Endothelial cell of umbilical vein (primary cell): ENCODE results near the gene NALCN. TPM values are rescaled to one million over a fixed set of nuclear protein-coding genes. Genes with fewer than 3 reads are reported as not detected.
A peak's percentile ranks its signal among the peaks of the same experiment; 100 is the strongest.

Source experiments
- BruUV-seq: library from RNA; stranded (reverse); fragments of 400-500 nt; replicated peaks from 2 replicates; lab custom pipeline; 2021; lab: Mats Ljungman, UMichigan
- CTCF ChIA-PET: fragments of 300-600, 350-600 bp; sonication (Branson Sonifier 250); formaldehyde crosslinking; loops from one replicate; lab custom pipeline; 2021; ENCODE audit warnings: antibody characterized with exemption, inconsistent platforms; lab: Charles Lee
- POLR2A ChIA-PET: fragments of 300-600, 350-600 bp; sonication (Branson Sonifier 250); formaldehyde crosslinking; loops from one replicate; lab custom pipeline; 2021; ENCODE audit warnings: antibody characterized with exemption, inconsistent platforms; lab: Charles Lee
- DNase-seq: peaks from one replicate; pipeline ENCODE4 v3.0.0-alpha.2; 2011; ENCODE audit warnings: low read depth, low spot score
- FAIRE-seq: peaks from 2 replicates; lab custom pipeline; 2011; peaks lifted over from hg19 to GRCh38; lab: Jason Lieb, UNC
- H2AFZ ChIP-seq: 2 replicates; pipeline ENCODE4 v1.6.0; 2012; ENCODE audit warnings: low read depth, low read length, control low read depth, inconsistent platforms
- H3K27ac ChIP-seq: 2 replicates; pipeline ENCODE4 v1.5.1; 2011; ENCODE audit warnings: low read depth, mild to moderate bottlenecking, control low read depth, low read length, moderate library complexity; ENCODE audit not compliant: insufficient read depth
- H3K27me3 ChIP-seq, 2 experiments: 2 replicates each; pipeline versions ENCODE4 v1.6.0 to v1.6.1; 2011; ENCODE audit warnings: low read length in 2 of 2, mixed read lengths in 1 of 2; ENCODE audit not compliant: control insufficient read depth in 2 of 2, insufficient read depth in 2 of 2
- H3K36me3 ChIP-seq, 2 experiments: 2 replicates in 1 of 2; 3 replicates in 1 of 2; pipeline ENCODE4 v1.5.1; 2011; ENCODE audit warnings: low read length in 2 of 2, mild to moderate bottlenecking in 1 of 2, moderate library complexity in 1 of 2; ENCODE audit not compliant: control insufficient read depth in 2 of 2, insufficient read depth in 2 of 2; ENCODE audit errors: extremely low read depth in 1 of 2
- H3K4me1 ChIP-seq: 3 replicates; pipeline ENCODE4 v1.5.1; 2011; ENCODE audit warnings: mild to moderate bottlenecking, low read length; ENCODE audit not compliant: control insufficient read depth, insufficient read depth; ENCODE audit errors: extremely low read depth
- H3K4me2 ChIP-seq: 2 replicates; pipeline ENCODE4 v1.6.1; 2011; ENCODE audit warnings: low read length, control low read depth, mixed read lengths; ENCODE audit not compliant: insufficient read depth
- H3K4me3 ChIP-seq, 3 experiments: fragments of 200-600 bp in 1 of 3; sonication (generic), shearing (Covaris generic) in 1 of 3; replicated peaks in 1 of 3; 2 replicates each; pipeline ENCODE4 v1.5.1; 2011 to 2016; ENCODE audit warnings: control low read depth in 3 of 3, low read length in 3 of 3, mild to moderate bottlenecking in 2 of 3, inconsistent platforms in 1 of 3, low read depth in 1 of 3, moderate library complexity in 1 of 3; ENCODE audit not compliant: insufficient read depth in 1 of 3
- H3K79me2 ChIP-seq: 2 replicates; pipeline ENCODE4 v1.6.0; 2012; ENCODE audit warnings: low read length, inconsistent platforms; ENCODE audit not compliant: control insufficient read depth, insufficient read depth
- H3K9ac ChIP-seq: replicated peaks from 2 replicates; pipeline ENCODE3; 2011; ENCODE audit warnings: low read length, control low read depth; ENCODE audit not compliant: insufficient read depth; ENCODE audit errors: extremely low read depth
- H3K9me1 ChIP-seq: replicated peaks from 3 replicates; pipeline ENCODE4 v1.6.0; 2011; ENCODE audit warnings: mild to moderate bottlenecking, low read length; ENCODE audit not compliant: control insufficient read depth, insufficient read depth; ENCODE audit errors: extremely low read depth
- H3K9me3 ChIP-seq: replicated peaks from 2 replicates; pipeline ENCODE4 v1.5.1; 2012; ENCODE audit warnings: low read length, inconsistent platforms; ENCODE audit not compliant: control insufficient read depth, insufficient read depth
- H4K20me1 ChIP-seq: replicated peaks from 2 replicates; pipeline ENCODE3; 2011; ENCODE audit warnings: mild to moderate bottlenecking, low read length; ENCODE audit not compliant: control insufficient read depth, insufficient read depth; ENCODE audit errors: extremely low read depth
- EZH2 ChIP-seq: IDR thresholded peaks from 2 replicates; pipeline ENCODE4 v1.6.1; 2012; ENCODE audit warnings: borderline replicate concordance, low read depth, mild to moderate bottlenecking, moderate library complexity, low read length, inconsistent platforms; ENCODE audit not compliant: severe bottlenecking
- FOS ChIP-seq: IDR thresholded peaks from 2 replicates; pipeline ENCODE4 v1.6.1; 2011; ENCODE audit warnings: mild to moderate bottlenecking, low read length, moderate library complexity, borderline replicate concordance; ENCODE audit not compliant: insufficient read depth
- GATA2 ChIP-seq: IDR thresholded peaks from 2 replicates; pipeline ENCODE4 v1.7.0; 2011; ENCODE audit warnings: low read depth, mild to moderate bottlenecking, moderate library complexity, mixed read lengths, low read length; ENCODE audit not compliant: insufficient read length, insufficient read depth
- JUN ChIP-seq: IDR thresholded peaks from 2 replicates; pipeline ENCODE4 v1.6.1; 2011; ENCODE audit warnings: borderline replicate concordance, low read depth; ENCODE audit not compliant: insufficient read length, insufficient read depth
- MYC ChIP-seq: IDR thresholded peaks from one replicate; pipeline ENCODE4 v1.6.1; 2011; ENCODE audit warnings: mild to moderate bottlenecking, low read depth, low read length
- POLR2A ChIP-seq: IDR thresholded peaks from 2 replicates; pipeline ENCODE4 v1.6.1; 2012; ENCODE audit warnings: low read depth, mild to moderate bottlenecking, control low read depth, low read length
- POLR2AphosphoS5 ChIP-seq: IDR thresholded peaks from 2 replicates; pipeline ENCODE4 v1.6.1; 2012; ENCODE audit warnings: low read depth, mild to moderate bottlenecking, control low read depth, low read length, moderate library complexity; ENCODE audit not compliant: insufficient read depth
- dilution Hi-C: fragments of 300-500 bp; cut with MboI; formaldehyde crosslinking; loops from one replicate; pipeline ENCODE4 v1.15.0; 2019; ENCODE audit warnings: low sequenced_read_pairs; ENCODE audit not compliant: extremely low pct_ligation_motif_present
- intact Hi-C: fragments of 100-400 bp; cut with micrococcal nuclease; formaldehyde crosslinking; loops from one replicate; pipeline ENCODE4 v1.10.0; 2022
- polyA plus RNA-seq, 4 experiments: library from polyadenylated mRNA; depleted of rRNA in 3 of 4; stranded (reverse) in 3 of 4; unstranded in 1 of 4; fragments of >200 nt; gene quantifications; 2 replicates each; pipeline versions ENCODE4 v1.2.1 to v1.2.3, GENCODE V29; 2011 to 2012; ENCODE audit warnings: missing spikeins in 1 of 4
- total RNA-seq: library from RNA; stranded (reverse); gene quantifications from 2 replicates; pipeline ENCODE4 v1.2.3, GENCODE V29; 2021
- TF ChIP-seq, protein P1 (sequence below): IDR thresholded peaks from 2 replicates; pipeline ENCODE4 v1.6.1; 2011; ENCODE audit not compliant: insufficient read depth, insufficient read length
- TF ChIP-seq, protein P2 (sequence below), 2 donors: IDR thresholded peaks; 1 replicate in 1 of 2; 2 replicates in 1 of 2; pipeline ENCODE4 v1.5.1; 2011; ENCODE audit warnings: low read length in 2 of 2, mild to moderate bottlenecking in 2 of 2, moderate library complexity in 2 of 2, control low read depth in 1 of 2, inconsistent platforms in 1 of 2, low read depth in 1 of 2; ENCODE audit not compliant: insufficient read depth in 1 of 2; ENCODE audit errors: extremely low read depth in 1 of 2

NALCN gene
- total and polyA plus RNA-seq, 2 donors (not counting 3 experiments of a cell fraction or from before 2014, with no cell fraction given) = 3.3 to 4.4 TPM

DNA sequence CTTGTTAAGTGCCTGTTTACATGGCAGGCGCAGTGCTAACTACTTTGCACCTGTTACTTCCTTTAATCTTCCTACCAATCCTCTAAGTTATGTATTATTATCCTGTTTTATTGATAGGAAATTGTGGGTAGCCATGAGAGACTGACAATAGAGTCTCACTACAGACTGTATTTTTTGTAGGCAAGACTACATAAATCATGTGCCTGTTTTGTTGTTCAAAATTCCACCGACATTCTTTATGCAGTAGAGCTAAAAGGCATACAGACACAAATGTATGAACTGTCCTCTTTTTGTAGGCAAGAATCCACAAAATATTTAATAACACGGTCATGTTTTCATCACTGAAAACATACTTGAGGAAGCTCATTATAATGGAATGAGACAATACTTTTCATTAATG lies 205.5 kb downstream of the NALCN start:
- Histone ChIP-seq H3K9ac (no peak overlapping the region), H3K4me1 (peaks cover 31% of the 10 kb centered on the region), H3K4me3 (no peak overlapping the region), H3K9me3 (no peaks in the 10 kb centered on the region), H2AFZ (no peak overlapping the region), H3K36me3 (no peaks in the 10 kb centered on the region), H4K20me1 (no peaks in the 10 kb centered on the region), H3K27ac (peak overlapping the region; percentile 62), H3K4me2 (peak overlapping the region; percentile 62), H3K27me3 (no peaks in the 10 kb centered on the region), H3K79me2 (no peaks in the 10 kb centered on the region), H3K9me1 (no peaks in the 10 kb centered on the region)
- FAIRE-seq (no peak), DNase-seq (peak; percentile 47)
- dilution Hi-C loops (no loop called here), intact Hi-C loops (loop anchor here (1.0 to 5.0 kb wide), 6 partner anchors 48 to 412 kb away; no protein-coding TSS in a partner anchor)
- ChIA-PET POLR2A (no interaction called here), CTCF (interaction anchor here (1.1 to 2.7 kb wide), 5 partner anchors 32 to 242 kb away, joined by 3 to 11 read pairs (median 3); no protein-coding TSS in a partner anchor)
- TF ChIP-seq POLR2A = no peak
- TF ChIP-seq, protein P1, sequence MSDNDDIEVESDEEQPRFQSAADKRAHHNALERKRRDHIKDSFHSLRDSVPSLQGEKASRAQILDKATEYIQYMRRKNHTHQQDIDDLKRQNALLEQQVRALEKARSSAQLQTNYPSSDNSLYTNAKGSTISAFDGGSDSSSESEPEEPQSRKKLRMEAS = no peak
- no peak for TF ChIP-seq FOS
- no peak for TF ChIP-seq EZH2
- TF ChIP-seq MYC = no peak
- TSS peak; percentile 94 for BruUV-seq

DNA sequence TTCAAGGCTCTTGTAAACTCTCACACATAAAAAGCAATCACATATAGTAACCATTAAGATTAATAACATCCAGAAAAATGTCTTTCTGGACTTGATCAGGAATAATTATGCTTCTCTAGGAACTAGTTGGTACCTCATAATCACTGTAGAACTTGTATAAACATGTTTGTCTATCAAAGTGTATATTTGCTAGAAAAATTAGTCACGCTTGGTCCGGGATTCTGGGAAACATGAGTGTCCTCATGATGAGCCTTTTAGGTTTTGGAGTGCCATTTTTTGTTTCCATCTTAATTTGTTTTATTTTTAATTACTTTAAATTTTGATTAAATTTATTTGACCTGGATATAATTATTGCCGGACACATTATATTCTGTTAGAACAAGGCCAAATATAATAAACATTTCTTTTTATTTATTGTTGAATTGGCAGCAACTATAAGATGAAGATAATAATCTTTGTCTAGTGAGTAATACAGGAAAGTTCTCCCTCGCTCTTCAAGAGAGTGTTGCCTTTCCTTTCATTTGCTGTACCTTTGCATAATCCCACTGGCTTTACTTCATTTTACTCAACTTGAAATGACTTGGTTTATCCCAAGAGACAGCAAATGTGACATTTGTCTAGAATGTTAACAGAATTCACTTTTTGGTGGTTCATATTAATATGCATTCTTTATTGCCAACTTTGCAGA lies 207.0 kb downstream of the NALCN start:
- Histone ChIP-seq H3K9me3 (no peaks in the 10 kb centered on the region), H3K4me1 (peaks cover 31% of the 10 kb centered on the region), H3K36me3 (no peaks in the 10 kb centered on the region), H3K79me2 (no peaks in the 10 kb centered on the region), H3K27me3 (no peaks in the 10 kb centered on the region), H3K9me1 (no peaks in the 10 kb centered on the region), H3K27ac (peak overlapping the region; percentile 7), H4K20me1 (no peaks in the 10 kb centered on the region), H3K4me2 (peak overlapping the region; percentile 32), H2AFZ (no peak overlapping the region), H3K9ac (no peak overlapping the region), H3K4me3 (no peak overlapping the region)
- POLR2A ChIA-PET = no interaction called here
- dilution Hi-C loops (no loop called here), intact Hi-C loops (no loop called here)
- DNase-seq (peak; percentile 10), FAIRE-seq (no peak)
- TF ChIP-seq, protein P1 = no peak
- TF ChIP-seq, protein P2, sequence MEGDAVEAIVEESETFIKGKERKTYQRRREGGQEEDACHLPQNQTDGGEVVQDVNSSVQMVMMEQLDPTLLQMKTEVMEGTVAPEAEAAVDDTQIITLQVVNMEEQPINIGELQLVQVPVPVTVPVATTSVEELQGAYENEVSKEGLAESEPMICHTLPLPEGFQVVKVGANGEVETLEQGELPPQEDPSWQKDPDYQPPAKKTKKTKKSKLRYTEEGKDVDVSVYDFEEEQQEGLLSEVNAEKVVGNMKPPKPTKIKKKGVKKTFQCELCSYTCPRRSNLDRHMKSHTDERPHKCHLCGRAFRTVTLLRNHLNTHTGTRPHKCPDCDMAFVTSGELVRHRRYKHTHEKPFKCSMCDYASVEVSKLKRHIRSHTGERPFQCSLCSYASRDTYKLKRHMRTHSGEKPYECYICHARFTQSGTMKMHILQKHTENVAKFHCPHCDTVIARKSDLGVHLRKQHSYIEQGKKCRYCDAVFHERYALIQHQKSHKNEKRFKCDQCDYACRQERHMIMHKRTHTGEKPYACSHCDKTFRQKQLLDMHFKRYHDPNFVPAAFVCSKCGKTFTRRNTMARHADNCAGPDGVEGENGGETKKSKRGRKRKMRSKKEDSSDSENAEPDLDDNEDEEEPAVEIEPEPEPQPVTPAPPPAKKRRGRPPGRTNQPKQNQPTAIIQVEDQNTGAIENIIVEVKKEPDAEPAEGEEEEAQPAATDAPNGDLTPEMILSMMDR (IDR thresholded peaks at IDR 0.05; ENCODE audit: extremely low read depth in 1 of 2, insufficient read depth in 1 of 2, low read depth in 1 of 2, low read length in 2 of 2) = no peak
- TF ChIP-seq EZH2 = no peak
- TF ChIP-seq POLR2A = no peak
- TF ChIP-seq FOS = peak; percentile 37
- peak; percentile 78 for TF ChIP-seq GATA2
- TF ChIP-seq MYC = no peak
- TF ChIP-seq POLR2AphosphoS5 = no peak
- no peak for TF ChIP-seq JUN
- CTCF ChIA-PET = no interaction called here
- BruUV-seq = no TSS peak
